HG03103 (cell line): ENCODE results near the gene CORO2B.

Experiments used
- ATAC-seq: cut with Tn5 transposase; IDR thresholded peaks from one replicate; pipeline ENCODE4 v1.9.1; 2021; ENCODE audit warnings: low read depth; ENCODE audit not compliant: unreplicated experiment

The CORO2B gene

GRCh38 chr15:68553994-68554720, 24.6 kb upstream of the CORO2B start:
- no peak for ATAC-seq

DNA sequence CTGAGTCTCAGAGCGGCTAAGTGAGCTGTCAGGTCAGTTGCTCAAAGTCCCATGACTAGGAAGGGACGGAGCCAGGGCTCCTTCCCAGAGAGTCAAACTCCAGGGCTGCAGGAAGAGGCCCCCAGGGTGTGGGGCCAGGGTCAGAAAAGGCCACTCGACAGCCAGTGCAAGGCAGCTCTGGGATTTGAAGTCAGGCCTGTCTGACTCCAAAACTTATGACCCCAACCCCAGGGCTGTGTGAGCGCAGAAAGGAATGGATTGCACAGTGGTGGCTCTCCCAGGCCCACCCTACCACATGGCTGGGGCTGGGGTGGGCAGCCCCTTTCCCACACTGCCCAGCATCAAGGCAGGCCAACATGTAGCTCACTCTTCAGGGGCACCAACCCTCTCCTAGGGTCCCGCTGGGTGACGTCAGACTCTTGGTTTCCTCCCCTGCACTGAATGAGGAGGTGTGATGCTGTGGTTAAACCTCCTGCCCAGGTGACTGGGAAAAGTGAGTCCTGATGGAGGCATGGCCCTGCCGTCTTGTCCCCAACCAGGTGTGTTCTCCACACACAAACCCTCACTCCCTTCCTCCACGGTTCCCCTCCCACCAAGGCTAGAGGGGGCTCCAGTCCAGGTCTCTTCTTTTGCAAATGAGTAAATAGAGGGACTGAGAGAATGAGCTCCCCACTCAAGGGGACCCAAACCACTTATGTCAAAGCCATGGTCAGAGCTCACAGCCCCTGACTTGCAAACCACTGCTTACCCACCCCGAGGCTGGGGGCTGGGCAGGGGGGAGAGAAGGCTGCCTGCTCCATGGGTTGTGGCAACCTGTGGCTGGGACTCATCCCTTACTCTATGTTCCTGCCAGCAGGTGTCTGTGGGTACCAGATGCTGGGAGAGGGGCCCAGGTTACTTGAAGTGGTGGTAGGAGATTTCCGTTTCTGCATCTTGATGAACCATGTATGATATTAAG, 23.8 kb upstream of the CORO2B start:
- no peak for ATAC-seq

DNA sequence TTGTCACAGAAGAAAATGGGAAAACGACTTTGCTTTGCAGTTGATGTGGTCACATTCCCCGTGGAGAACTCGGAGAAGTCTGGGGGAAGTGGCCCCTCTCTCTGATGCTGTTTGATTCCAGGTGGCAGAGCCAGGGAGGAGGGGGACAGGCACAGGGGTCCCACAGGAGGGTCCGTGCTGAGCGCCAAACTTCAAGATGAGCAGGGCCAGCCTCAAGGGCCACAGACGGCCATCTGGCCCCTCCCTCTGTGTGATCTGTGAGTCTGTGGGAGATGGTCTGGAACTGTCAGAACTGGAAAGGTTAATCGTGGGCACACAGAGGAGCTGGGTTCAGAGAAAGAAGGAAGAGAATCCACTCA, 23.1 kb upstream of the CORO2B start:
- ATAC-seq: no peak

DNA sequence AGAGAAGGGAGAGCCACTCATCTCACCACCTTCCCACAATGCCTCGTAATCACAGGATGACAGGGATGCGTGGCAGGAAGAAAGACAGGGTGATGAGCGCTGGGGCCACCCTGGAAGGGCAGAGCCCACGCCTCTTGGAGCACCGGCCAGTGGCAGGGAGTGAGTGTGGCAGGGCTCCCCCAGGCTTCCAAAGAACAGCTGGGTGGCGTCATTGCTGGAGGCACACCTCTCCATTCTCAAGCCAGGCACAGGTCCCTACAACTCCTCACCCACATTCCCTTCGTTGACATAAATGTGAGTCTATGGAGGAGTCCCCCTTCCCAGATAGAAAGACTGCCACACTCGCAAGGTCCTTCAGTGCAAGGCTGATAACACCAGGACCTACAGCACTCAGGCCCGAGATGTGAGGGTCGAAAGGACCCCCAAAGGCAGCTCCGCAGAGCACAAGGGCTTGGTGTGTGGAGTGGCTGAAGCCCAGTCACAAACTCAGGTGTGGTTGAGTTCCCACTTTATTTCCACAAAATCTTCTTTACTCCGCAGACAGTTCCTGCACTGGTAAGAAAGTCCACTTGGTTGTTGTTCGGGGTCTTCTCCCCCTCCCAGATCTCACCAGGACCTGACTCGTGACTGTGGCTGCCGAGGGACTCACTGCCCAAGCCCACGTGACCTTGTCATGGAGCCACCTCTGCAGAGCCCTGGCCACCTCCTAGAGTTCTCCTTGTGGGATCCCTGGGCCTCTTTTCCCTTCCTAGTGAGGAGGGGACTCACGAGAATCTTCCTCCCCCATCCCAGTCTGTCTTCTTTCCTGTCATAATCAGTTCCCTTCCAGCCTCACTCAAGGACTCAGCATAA, 22.4 kb upstream of the CORO2B start:
- ATAC-seq: no peak

DNA sequence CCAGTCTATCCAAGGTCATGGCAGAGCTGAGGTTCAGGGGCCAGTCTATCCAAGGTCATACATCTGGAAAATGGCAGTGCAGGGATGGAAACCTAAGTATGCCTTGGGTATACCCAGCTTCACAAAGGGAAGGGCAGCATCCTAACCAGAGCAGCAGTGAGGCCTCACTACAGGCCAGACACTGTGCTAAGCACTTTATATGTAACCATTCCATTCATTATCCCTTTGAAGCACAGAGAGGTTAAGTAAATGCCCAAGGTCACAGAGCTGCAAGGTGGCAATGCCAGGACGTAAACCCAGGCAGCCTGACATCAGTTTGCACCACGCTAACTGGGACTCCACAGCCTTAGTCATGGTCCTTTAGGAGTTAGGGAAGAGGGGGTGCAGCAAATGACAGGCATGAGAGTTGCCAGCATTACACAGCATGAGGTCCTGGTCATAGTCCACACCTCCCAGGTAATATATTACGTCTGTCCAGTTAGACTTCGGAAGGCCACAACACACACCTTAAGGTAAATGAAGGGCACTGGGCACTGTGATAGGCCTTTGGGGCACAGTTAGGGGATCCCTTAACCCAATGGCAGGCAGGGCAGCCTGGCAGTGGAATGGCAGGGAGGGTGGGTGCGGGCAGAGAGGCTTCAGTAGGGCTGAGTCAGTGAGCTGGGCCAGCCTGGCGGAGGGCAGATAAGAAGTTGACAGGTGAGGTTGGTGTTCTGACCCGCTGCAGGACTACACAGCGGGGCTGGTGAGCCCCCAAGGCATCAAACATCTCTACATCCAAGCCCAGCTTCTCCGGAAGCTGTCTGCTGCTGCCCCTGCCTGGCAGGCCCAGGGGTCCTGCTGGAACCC, 21.1 kb upstream of the CORO2B start:
- ATAC-seq: no peak

DNA sequence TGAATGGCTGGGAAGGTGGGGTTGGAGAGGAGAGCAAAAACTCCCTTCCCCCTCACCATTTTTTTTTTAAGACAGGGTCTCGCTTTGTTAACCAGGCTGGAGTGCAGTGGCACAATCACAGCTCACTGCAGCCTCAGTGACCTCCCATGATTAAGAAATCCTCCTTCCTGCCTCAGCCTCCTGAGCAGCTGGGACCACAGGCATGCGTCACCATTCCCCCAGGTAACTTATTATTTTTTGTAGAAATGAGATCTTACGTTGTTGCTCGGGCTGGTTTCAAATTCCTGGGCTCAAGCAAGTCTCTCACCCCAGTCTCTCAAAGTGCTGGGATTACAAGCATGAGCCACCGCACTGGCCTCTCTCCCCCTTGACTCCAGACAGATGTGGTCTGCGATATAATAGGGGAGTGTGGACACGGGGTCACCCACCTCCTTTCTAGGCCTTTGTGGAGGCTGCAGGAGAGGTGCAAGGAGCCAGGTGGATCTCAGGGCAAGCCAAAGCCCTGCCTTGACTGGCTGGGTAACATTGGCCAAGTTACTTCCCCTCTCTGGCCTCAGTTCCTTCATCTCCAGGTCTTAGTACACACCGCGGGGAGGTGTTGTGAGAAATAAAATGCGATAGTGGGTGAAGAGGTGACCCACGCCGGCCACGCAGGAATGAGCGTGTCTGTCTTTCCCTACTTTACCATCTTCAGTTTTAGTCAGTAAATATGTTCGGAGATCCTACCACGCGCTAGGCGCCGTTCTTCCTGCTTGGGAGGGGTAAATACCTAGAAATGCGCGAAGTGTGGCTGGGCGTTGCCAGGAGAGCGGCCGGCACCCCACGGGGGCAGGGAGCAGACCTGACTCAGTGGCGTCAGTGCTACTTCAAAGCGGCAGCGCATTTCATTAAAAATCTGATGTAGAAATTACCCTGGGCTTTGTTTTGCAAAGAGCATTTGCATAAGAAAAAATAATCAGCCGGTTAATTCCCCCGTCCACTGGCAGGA, 20.2 kb upstream of the CORO2B start:
- ATAC-seq: no peak

DNA sequence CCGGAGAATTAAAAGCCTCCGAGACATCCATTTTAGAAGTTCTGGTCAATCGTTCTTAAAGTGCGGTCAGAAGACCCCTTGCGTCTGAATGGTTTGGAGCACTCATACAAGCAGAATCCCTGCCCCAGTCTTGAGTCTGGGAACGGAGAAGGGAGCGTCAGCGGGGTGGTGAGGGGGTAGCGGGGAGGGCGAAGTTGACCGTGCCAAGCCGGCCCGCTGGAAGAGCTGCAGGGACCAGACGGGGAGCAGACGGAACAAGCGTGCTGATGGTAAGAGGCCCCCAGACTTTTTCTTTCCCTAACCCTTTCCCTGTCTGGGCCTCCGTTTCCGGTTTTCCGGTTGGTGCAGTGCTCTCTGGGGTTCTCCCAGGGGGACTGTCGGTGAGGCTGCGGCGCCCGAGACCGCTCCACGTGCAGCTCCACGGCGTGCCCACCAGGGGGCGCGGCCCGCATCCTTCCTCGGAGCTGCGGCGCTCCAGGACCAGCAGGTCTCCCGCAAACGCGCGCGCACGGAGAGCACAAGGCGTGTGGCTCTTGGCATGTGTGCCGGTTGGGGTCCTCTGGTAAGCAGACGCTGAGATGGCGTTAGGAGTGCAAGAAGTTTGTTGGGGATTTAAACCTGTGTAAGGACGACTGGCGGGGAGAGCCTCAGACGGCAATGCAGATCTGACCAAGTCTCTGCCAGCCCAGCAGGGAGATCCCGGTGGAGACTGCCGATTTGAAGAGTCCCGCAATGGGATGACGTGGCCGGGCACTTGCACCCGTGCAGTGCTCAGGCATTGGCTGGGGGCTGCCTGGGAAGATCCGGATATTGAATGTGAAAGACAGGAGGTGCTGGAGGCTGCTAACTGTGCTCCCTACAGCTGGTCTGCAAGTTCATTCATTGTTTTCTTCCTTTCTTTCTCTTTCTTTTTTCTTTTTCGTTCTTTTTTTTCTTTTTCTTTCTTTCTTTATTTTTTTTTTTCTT, 19.2 kb upstream of the CORO2B start:
- no peak for ATAC-seq

GRCh38 chr15:68560501-68561113, 18.2 kb upstream of the CORO2B start:
- no peak for ATAC-seq

- no peak for ATAC-seq
Measured at GRCh38 chr15:68561171-68561900, 17.5 kb upstream of the CORO2B start.

GRCh38 chr15:68561901-68562300, 16.9 kb upstream of the CORO2B start:
- ATAC-seq: no peak

DNA sequence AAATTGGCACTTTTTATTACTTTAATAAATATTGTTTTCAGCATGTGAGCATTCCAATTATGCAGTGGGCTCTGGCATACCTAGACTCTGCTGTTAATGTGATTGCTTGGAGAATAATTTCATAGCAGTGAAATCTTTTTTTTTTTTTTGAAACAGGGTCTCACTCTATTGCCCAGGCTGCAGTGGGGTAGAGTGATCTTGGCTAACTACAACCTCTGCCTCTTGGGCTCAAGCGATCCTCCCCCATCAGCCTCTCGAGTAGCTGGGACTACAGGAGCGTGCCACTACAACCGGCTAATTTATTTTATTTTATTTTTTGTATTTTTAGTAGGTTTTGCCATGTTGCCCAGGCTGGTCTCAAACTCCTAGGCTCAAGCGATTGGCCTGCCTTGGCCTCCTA, 14.6 kb upstream of the CORO2B start:
- no peak for ATAC-seq

DNA sequence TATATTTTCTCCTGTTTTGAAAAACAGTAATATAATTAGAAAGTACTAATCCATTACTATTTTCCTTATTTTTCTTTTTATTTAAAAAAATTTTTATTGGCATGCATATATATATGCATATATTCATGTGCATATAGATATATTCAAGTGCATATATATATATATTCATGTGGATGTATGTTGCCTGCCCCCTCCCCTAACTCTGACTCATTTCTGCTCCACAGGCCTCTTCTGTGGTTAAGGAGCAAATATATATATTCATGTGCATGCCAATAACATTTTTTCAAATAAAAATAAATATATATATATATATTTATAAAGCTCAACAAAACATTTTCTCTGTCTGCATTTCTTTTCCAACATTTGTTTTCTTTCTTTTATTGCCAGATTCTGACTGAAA, 13.6 kb upstream of the CORO2B start:
- ATAC-seq: no peak

GRCh38 chr15:68565726-68566125, 13.1 kb upstream of the CORO2B start:
- ATAC-seq: no peak

DNA sequence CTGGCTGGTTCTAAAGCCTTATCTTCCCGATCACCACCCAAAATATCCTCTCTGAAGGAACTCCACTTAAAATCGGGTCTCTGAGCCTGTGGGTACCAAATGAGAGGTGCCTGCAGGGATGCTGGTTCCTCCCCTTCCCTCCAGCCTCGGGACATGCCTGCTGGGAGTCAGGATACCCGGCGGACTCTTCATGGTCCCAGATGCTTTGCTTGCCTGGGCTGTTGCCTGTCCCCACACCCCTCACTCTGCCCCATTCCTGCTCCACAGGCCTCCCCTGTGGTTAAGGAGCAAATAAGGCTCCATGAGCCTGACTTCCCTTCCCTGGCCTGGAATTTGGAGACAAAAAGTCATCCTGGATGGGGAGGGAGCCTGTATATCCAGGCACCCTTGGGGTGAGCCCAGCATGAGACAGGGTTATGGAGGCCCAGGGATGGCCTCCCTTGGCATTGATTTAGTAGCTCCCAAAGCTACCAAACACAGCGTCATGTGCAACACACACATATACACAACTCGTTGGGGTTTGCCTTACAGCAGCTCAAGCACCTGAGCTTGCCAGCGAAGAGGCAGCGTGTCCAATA, 12.3 kb upstream of the CORO2B start:
- ATAC-seq: no peak

- ATAC-seq: no peak
Measured at GRCh38 chr15:68567345-68567744, 11.4 kb upstream of the CORO2B start.

DNA sequence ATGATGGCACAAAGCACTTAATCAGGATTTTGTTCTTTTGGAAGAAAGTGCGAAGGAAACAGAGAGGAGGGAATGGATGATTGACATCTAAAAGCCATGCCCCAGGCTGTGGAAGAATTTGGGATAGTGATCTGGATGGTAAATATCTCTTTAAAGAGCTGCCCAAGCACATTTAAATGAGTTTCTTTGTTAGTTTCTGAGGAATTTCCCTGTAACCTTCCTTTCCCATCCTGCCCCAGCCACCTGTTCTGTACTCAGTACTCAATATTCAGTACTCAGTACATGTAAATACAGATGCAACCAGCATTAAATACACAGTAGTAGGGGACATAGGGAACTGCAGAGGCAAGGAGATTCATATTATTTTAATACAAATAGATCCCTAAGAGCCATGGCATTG, 7.8 kb upstream of the CORO2B start:
- no peak for ATAC-seq
